Rectal smooth muscle tissue (tissue), 1 donor: Measurements from ENCODE around the gene RBAK.
"Not testable (repeated sequence)": the region's sequence is repeated elsewhere in the genome, so short reads cannot be mapped to it uniquely, and the experiment has no call there.

Experiments
- H3K27ac ChIP-seq: one replicate; pipeline ENCODE4 v1.7.0; 2013; ENCODE audit warnings: low read depth, low read length, inconsistent platforms
- H3K27me3 ChIP-seq: one replicate; pipeline ENCODE4 v1.7.0; 2013; ENCODE audit warnings: low read length; ENCODE audit not compliant: control insufficient read depth, insufficient read depth
- H3K36me3 ChIP-seq: one replicate; pipeline ENCODE4 v1.7.0; 2013; ENCODE audit warnings: low read length; ENCODE audit not compliant: control insufficient read depth, insufficient read depth
- H3K4me1 ChIP-seq: one replicate; pipeline ENCODE4 v1.7.0; 2013; ENCODE audit warnings: low read length; ENCODE audit not compliant: control insufficient read depth, insufficient read depth
- H3K4me3 ChIP-seq: one replicate; pipeline ENCODE4 v1.7.0; 2013; ENCODE audit warnings: low read length
- H3K9ac ChIP-seq: one replicate; pipeline ENCODE4 v1.7.0; 2013; ENCODE audit warnings: low read length

Gene RBAK

GRCh38 chr7:5020976-5021550, 24.6 kb upstream of the RBAK start:
- H3K9ac ChIP-seq, H3K4me3 ChIP-seq, H3K27ac ChIP-seq, H3K36me3 ChIP-seq, H3K27me3 ChIP-seq, H3K4me1 ChIP-seq: not testable (repeated sequence)

- not testable (repeated sequence) for H3K27ac ChIP-seq, H3K27me3 ChIP-seq, H3K4me3 ChIP-seq, H3K9ac ChIP-seq, H3K4me1 ChIP-seq, H3K36me3 ChIP-seq
These were observed 22.0 kb upstream of the RBAK start for GRCh38 chr7:5023626-5024025.

- H3K4me1 ChIP-seq, H3K9ac ChIP-seq, H3K36me3 ChIP-seq, H3K27ac ChIP-seq, H3K27me3 ChIP-seq, H3K4me3 ChIP-seq: not testable (repeated sequence)
These were observed 17.8 kb upstream of the RBAK start for GRCh38 chr7:5027796-5028410.

GRCh38 chr7:5033186-5033585, 12.5 kb upstream of the RBAK start:
- H3K4me1 ChIP-seq, H3K36me3 ChIP-seq, H3K27ac ChIP-seq, H3K9ac ChIP-seq, H3K27me3 ChIP-seq, H3K4me3 ChIP-seq: not testable (repeated sequence)

- Histone ChIP-seq H3K27me3 (no peaks in the 10 kb centered on the region), H3K36me3 (no peaks in the 10 kb centered on the region), H3K27ac (no peak overlapping the region), H3K9ac (no peak overlapping the region), H3K4me1 (no peaks in the 10 kb centered on the region), H3K4me3 (no peak overlapping the region)
These were observed 10.4 kb upstream of the RBAK start for GRCh38 chr7:5035276-5035675.

GRCh38 chr7:5036446-5036845, 9.2 kb upstream of the RBAK start:
- Histone ChIP-seq H3K27ac (no peak overlapping the region), H3K36me3 (no peaks in the 10 kb centered on the region), H3K27me3 (no peaks in the 10 kb centered on the region), H3K9ac (no peak overlapping the region), H3K4me1 (no peaks in the 10 kb centered on the region), H3K4me3 (no peak overlapping the region)

GRCh38 chr7:5041047-5041446, 4.6 kb upstream of the RBAK start:
- H3K4me3 ChIP-seq, result no peak overlapping the region
- H3K36me3 ChIP-seq, result no peaks in the 10 kb centered on the region
- H3K27ac ChIP-seq, result no peak overlapping the region
- no peak overlapping the region for H3K9ac ChIP-seq
- no peaks in the 10 kb centered on the region for H3K27me3 ChIP-seq
- H3K4me1 ChIP-seq, result no peaks in the 10 kb centered on the region

GRCh38 chr7:5043661-5044060, 2.0 kb upstream of the RBAK start:
- Histone ChIP-seq H3K4me3 (no peak overlapping the region), H3K4me1 (no peaks in the 10 kb centered on the region), H3K36me3 (no peaks in the 10 kb centered on the region)

GRCh38 chr7:5046397-5046732, 705 bp downstream of the RBAK start:
- H3K27ac ChIP-seq, result peak overlapping the region; percentile 77
- not testable (repeated sequence) for H3K36me3 ChIP-seq, H3K27me3 ChIP-seq, H3K4me1 ChIP-seq
- peak overlapping the region; percentile 13 for H3K9ac ChIP-seq
- H3K4me3 ChIP-seq, result peak overlapping the region; percentile 78

More at GRCh38 chr7:5043661-5044060, 2.0 kb upstream of the RBAK start:
- H3K27me3 ChIP-seq, result no peaks in the 10 kb centered on the region
- H3K9ac ChIP-seq, result no peak overlapping the region
- H3K27ac ChIP-seq, result no peak overlapping the region

- not testable (repeated sequence) for H3K27ac ChIP-seq, H3K4me1 ChIP-seq, H3K4me3 ChIP-seq, H3K9ac ChIP-seq, H3K27me3 ChIP-seq, H3K36me3 ChIP-seq
These were observed 1.5 kb downstream of the RBAK start for GRCh38 chr7:5047127-5047526.

GRCh38 chr7:5050676-5051075, 5.0 kb downstream of the RBAK start:
- Histone ChIP-seq H3K36me3 (peaks cover 7% of the 10 kb centered on the region), H3K4me3 (no peak overlapping the region), H3K27ac (no peak overlapping the region), H3K4me1 (no peaks in the 10 kb centered on the region), H3K9ac (no peak overlapping the region), H3K27me3 (no peaks in the 10 kb centered on the region)

GRCh38 chr7:5051731-5052130, 6.1 kb downstream of the RBAK start:
- H3K36me3 ChIP-seq, result not testable (repeated sequence)

GRCh38 chr7:5053175-5053574, 7.5 kb downstream of the RBAK start:
- no peaks in the 10 kb centered on the region for H3K27me3 ChIP-seq
- peaks cover 15% of the 10 kb centered on the region for H3K36me3 ChIP-seq
- no peak overlapping the region for H3K4me3 ChIP-seq
- H3K9ac ChIP-seq, result no peak overlapping the region
- no peak overlapping the region for H3K27ac ChIP-seq
- H3K4me1 ChIP-seq, result no peaks in the 10 kb centered on the region

More at GRCh38 chr7:5051731-5052130, 6.1 kb downstream of the RBAK start:
- not testable (repeated sequence) for H3K4me3 ChIP-seq, H3K4me1 ChIP-seq, H3K9ac ChIP-seq, H3K27me3 ChIP-seq, H3K27ac ChIP-seq
